Measurements from ENCODE around the gene IFRD2.
"Not testable (repeated sequence)": the region's sequence is repeated elsewhere in the genome, so short reads cannot be mapped to it uniquely, and the experiment has no call there.

Gene IFRD2

DNA sequence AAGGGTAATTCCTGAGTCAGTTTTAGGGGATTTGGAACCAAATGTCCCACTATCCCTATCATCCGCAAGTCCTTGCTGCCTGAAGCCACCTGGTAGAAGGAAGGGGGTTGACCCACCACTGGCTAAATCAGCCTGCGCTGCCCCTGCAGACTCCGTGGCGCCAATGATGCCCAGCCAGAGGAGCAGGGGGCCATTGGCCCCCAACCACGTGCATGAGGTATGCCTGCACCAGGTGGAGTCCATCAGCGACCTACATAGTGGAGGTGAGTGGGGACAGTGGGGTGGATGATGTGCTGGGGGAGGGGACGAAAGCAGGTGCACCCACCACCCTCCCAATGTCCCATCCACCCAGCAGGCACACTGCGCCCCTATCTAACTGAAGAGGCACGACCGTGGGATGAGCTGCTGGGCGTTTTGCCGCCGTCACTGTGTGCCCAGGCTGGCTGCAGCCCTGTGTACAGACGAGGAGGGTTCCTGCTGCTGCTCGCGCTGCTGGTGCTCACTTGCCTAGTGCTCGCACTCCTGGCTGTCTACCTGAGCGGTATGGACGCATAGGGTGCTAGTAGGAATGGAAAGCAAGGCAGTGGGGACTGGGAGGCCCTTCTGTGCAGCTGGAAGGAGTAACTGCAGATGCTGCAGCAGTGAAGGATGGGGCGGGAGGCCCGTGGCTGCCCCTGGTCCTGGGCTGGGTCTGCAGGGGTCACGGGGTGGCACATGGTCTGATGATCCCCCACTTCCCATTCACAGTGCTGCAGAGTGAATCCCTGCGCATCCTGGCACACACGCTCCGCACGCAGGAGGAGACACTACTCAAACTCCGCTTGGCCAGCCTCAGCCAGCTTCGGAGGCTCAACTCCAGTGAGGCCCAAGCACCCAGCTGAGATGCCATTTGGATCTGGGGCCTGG is 5.7 kb downstream of the IFRD2 start:
- peak; percentile 29 for DNase-seq (ENCODE audit: low spot score)

DNA sequence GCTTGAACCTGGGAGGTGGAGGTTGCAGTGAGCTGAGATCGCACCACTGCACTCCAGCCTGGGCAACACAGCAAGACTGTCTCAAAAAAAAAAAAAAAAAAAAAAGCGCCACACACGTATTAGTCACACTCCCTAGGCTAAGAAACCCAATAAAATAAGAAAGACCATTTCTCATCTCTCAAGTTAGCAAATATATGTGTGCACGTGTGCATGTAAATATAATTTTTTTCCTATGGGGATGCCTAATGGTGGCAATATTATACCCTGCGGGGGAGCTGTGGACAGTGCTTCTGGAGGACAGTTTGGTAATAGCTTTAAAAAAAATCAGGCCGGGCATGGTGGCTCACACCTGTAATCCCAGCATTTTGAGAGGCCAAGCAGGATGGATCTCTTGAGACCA is 8.1 kb downstream of the IFRD2 start:
- not testable (repeated sequence) for DNase-seq (ENCODE audit: low spot score)

DNA sequence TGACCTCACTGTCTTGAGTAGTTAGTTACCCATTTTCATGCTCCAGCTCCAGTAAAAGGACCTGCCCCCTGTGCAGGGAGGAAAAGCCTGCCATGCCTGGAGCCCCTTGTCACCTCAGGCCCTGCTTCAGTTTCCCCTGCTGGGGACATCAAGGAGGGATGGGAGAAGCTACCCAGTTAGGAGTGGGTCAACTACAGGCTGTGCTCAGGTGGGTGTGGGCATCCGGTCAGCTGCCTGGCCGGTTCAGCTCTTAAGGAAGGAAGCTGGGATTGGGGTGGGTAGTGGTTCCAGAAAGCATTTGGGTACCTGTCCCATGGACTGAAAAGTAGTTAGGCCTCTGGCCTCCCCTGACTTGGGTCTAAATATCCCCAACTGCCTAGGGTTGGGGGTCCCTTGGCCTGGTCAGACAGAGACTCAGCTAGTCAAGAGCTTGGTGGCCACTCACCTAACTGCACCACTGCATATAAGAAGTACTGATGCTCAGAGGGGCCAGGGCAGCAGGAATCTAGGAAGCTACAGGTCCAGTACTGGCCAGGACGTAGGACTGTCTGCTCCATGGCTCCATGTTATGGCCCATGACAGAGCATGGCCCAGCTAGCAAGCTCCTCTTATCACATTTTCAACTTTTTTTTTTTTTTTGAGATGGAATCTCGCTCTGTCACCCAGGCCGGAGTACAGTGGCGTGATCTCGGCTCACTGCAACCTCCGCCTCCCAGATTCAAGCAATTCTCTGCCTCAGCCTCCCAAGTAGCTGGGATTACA is 12.8 kb downstream of the IFRD2 start:
- DNase-seq (ENCODE audit: low spot score): no peak

DNA sequence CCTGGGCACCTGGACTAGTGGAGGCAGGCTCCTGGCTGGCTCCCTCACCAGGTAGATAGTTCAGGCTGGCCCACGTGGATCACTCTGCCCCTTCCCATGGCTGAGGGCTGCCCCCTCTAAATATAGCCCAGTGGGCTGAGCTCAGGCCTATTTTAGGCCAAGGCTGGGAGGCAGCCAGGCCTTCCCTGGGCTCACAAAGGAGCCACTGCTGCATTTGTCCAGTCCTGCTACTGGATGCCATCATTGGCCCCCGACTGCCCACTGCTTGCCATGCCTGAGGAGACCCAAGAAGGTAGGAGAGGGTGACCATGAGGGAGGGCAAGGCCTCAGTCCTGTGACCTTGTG is 13.4 kb downstream of the IFRD2 start, which contains the start of gene LSMEM2:
Gene LSMEM2, plus strand, starts transcription at position 208 of the 345 bp plus-strand sequence. Its CDS starts 27 bp downstream, at position 235.
- no peak for DNase-seq (ENCODE audit: low spot score)

DNA sequence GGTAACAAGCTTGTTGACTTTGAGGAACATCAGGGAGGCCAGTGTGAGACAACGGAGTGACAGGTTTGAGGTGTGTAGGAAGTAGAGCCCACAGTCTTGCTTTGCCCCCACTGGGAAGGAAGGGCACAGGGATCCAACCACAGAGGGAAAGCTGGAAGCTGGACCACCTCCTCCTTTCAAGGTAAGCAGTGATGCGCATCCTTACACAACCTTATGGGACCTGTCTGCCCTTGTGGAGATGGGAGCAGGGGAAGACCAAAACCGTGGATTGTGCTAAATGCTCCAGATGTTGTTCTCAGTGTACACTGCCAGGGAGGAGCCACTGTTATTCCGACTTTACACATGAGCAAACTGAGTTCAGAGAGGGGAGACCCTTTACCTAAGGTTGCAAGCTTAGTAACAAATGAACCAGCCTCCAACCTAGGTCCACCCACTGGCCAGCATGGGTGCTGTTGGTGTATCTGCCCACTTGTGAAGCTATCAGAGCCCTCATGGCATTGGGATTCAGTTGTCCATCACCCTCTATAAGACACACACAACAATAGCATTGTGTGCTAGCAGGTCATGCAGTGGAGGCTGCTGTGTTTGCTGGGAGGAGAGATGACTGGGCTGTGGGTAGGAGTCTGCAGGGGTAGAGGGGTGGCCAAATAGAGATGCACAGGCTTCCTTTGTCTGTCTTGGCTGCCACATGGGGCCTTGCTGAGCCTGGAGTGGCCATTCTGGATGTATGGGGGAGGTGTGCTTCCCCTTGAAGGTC is 13.9 kb downstream of the IFRD2 start:
- no peak for DNase-seq (ENCODE audit: low spot score)

DNA sequence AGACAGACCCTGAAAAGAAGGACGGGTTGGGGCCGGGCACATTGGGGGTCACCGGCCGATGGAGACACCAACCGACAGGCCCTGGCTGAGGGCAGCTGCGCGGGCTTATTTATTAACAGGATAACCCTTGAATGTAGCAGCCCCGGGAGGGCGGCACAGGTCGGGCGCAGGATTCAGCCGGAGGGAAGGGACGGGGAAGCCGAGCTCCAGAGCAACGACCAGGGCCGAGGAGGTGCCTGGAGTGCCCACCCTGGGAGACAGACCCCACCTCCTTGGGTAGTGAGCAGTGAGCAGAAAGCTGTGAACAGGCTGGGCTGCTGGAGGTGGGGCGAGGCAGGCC is 15.5 kb downstream of the IFRD2 start:
- DNase-seq (ENCODE audit: low spot score): no peak

DNA sequence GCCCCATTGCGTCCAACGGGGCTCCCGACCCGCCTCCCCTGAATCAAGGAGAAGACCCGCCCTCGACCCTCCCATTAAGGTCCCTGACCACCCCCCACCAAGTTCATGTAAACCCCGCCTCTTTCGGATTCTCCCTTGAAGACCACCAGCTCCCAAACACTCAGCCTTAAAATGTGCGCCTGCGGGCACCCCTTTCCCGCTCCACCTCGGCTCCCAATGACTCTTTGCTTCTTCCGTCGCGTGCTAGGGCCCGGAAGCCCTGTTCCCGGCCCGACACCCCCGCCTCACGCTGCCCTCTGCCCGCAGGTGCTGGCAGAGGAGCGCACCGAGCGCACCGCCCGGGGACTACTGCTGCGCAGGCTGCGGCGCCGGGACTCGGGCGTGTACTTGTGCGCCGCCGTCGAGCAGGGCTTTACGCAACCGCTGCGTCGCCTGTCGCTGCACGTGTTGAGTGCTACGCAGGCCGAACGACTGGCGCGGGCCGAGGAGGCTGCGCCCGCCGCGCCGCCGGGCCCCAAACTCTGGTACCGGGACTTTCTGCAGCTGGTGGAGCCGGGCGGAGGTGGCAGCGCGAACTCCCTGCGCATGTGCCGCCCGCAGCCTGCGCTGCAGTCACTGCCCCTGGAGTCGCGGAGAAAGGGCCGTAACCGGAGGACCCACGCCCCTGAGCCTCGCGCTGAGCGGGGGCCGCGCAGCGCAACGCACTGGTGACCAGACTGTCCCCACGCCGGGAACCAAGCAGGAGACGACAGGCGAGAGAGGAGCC is 16.1 kb downstream of the IFRD2 start:
- DNase-seq (ENCODE audit: low spot score): no peak

DNA sequence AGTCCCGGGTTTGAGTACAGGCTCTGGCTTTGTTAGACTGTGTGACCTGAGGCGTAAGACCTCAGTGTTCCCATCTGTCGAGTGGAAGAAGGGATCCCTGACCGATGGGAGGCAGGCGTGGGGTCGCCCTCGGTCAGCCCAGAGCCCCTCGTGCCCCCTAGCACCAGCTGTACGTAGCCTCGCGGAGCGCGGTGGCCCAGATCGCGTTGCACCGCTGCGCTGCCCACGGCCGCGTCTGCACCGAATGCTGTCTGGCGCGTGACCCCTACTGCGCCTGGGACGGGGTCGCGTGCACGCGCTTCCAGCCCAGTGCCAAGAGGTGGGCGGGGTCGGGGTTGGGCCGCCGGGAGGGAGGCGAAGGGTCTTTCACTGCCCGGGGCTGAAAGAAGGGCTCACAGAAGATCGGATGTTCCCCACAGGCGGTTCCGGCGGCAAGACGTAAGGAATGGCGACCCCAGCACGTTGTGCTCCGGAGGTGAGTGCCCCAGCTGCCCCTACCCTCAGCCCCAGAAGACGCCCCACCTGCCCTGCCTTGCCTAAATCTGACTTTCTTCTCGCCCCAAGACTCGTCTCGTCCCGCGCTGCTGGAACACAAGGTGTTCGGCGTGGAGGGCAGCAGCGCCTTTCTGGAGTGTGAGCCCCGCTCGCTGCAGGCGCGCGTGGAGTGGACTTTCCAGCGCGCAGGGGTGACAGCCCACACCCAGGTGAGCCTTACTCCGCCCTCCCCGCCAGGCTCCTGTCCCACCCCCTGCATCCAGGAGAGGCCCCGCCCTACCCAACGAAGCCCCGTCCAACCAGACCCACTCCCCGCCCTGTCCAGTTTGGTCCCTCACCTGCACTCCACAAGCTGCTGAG is 16.9 kb downstream of the IFRD2 start:
- no peak for DNase-seq (ENCODE audit: low spot score)

DNA sequence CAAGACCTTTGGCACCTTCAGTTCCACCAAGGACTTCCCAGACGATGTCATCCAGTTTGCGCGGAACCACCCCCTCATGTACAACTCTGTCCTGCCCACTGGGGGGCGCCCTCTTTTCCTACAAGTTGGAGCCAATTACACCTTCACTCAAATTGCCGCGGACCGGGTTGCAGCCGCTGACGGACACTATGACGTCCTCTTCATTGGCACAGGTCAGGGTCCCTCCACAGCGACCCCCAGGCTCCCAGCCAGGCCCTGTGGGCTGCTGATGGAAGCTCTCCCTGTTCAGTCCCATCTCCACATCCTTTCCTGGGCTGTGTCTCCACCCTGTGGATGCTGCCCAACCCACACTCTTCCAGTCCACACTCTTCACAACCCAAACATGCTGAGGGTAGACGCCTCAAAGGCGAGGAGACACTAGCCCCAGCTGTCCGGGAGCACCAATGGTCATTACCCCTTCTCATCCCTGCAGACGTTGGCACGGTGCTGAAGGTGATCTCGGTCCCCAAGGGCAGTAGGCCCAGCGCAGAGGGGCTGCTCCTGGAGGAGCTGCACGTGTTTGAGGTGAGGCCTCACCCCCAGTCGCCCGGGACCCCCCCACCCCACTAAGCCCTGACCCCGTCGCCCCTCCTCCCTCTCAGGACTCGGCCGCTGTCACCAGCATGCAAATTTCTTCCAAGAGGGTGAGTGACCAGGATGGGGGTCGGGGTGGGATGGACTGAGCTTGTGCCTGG is 17.7 kb downstream of the IFRD2 start:
- peak; percentile 84 for DNase-seq (ENCODE audit: low spot score)

DNA sequence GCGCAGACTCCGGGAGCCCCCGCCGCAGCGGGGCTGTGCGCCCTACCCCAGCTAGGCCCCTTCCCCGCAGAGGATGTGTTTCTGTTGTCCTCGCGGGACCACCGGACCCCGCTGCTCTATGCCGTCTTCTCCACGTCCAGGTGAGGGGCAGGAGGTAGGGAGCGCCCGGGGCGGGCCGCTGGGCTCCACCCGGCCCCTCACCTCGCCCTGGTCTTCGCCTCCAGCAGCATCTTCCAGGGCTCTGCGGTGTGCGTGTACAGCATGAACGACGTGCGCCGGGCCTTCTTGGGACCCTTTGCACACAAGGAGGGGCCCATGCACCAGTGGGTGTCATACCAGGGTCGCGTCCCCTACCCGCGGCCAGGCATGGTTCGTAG is 18.6 kb downstream of the IFRD2 start:
- DNase-seq (ENCODE audit: low spot score): no peak

DNA sequence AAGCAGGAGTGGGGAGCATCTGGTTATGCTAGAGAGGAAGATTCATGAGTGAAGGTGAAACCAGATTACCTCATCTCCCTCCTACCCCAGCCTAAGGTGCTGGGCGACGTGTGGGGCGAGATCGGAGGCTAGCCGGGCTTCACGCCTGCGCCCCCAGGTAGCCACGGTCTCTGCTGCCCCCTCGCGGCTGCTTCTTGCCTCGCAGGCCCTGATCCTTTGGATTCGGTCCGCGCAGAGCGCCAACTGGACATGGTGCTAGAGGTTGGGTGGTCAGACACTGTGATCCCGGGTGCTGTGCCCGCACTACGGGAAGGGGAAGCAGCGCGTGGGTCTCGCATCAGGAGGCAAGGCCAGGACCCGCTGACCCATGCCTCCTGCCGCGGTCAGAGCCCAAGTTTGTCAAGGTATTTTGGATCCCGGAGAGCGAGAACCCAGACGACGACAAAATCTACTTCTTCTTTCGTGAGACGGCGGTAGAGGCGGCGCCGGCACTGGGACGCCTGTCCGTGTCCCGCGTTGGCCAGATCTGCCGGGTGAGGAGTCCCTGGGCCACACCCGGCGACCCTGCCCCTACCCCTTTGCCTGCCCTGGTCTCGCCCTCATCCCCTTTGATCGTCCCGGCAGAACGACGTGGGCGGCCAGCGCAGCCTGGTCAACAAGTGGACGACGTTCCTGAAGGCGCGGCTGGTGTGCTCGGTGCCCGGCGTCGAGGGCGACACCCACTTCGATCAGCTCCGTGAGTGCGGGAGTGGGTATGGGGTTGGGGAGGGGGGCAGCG is 19.1 kb downstream of the IFRD2 start:
- peak; percentile 94 for DNase-seq (ENCODE audit: low spot score)

DNA sequence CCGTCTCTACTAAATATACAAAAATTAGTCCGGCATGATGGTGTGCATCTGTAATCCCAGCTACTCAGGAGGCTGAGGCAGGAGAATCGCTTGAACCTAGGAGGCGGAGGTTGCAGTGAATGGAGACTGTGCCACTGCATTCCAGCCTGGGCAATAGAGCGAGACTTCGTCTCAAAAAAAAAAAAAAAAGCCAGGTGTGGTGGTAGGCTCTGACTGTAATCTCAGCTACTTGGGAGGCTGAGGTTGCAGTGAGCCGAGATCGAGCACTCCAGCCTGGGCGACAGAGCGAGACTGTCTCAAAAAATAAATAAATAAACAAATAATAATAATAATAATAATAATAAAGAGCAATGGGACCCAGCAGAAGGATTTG is 19.7 kb downstream of the IFRD2 start:
- not testable (repeated sequence) for DNase-seq (ENCODE audit: low spot score)

DNA sequence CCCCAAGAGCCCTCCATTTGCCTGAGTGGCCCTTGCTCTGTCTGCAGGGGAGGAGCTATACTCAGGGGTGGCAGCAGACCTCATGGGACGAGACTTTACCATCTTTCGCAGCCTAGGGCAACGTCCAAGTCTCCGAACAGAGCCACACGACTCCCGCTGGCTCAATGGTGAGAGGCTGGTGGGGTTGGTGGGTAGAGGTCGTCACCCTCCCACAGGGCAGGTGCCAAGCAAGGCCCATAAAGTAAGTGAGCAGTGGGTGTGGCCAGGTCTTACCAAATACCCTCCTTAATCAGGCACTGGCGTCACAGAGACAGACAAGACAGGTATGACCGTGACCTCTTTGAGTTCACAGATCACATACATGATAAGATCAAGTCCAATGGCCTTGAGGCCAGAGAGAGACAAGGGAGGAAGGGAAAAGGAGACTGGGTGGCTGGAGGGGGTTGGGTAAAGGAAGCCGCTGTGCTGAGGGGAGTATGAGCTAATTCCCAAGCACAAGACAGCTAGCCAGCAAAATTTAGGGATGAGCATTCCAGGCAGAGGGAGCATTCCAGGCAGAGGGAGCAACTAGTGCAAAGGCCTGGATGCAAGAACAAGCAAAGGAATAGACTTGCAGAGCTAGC is 20.8 kb downstream of the IFRD2 start:
- DNase-seq (ENCODE audit: low spot score): no peak

DNA sequence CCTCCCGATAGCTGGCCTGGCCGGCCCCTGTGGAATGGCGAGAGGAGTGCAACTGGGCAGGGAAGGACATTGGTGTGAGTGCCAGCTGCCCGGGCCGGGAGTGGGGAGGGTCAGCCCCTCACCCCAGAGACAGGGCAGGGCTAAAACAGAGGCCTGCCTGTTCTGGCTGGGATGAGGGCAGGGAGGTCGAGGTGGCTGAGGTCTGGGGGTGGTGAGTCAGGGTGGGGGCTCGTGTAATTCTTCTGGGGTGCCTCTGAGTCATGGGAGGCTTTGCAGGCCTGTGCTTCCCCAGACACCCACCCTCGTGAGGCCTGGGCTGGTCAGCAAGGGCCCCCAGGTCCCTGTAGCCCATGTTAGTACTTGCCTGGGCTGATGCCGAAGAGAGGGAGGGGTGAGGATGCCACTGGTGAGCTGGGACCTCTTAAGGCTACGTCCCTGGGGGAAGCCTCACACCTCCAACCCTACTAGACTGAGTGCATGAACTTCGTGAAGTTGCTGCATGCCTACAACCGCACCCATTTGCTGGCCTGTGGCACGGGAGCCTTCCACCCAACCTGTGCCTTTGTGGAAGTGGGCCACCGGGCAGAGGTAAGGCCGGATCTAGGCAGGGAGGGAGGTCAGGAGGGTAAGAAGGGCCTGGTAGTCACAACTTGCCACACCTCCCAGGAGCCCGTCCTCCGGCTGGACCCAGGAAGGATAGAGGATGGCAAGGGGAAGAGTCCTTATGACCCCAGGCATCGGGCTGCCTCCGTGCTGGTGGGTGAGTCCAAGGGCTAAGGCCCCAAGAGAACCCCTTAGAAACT is 21.6 kb downstream of the IFRD2 start:
- DNase-seq (ENCODE audit: low spot score): no peak

DNA sequence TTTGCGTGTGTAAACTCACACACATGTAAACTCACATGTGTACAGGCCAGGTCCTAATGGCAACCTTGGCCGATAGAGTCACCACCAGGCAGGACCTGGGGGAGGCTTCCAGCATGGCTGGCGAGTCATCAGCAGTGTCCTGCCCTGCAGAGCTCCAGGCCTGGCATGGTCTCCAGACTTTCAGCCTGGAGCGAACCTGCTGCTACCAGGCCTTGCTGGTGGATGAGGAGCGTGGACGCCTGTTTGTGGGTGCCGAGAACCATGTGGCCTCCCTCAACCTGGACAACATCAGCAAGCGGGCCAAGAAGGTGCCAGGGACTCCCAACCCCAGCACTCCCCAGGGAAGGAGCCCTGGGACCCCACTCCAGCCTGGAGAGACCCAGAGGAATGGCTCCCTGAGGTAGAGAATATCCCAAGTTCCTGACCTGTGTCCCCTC is 22.2 kb downstream of the IFRD2 start:
- DNase-seq (ENCODE audit: low spot score): no peak

DNA sequence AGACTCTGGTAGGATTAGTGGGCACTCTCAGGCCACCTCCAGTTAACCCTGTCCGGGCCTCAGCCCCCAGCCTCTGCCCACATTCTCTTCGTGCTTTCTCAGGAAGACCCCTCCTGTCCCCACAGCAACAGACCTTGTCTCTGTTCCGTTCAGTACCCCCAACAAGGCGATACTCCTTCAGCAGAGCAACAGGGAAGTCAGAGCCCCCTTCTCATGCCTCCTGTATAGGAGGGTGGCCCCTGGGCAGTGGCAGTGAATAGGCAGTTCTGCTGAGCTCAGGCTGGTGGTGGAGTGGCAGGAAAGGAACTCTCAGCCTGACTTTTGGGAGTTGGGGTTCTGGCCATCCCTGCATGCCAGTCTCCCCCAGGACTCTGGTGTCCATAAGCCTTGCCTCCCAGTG is 22.8 kb downstream of the IFRD2 start:
- DNase-seq (ENCODE audit: low spot score): no peak

DNA sequence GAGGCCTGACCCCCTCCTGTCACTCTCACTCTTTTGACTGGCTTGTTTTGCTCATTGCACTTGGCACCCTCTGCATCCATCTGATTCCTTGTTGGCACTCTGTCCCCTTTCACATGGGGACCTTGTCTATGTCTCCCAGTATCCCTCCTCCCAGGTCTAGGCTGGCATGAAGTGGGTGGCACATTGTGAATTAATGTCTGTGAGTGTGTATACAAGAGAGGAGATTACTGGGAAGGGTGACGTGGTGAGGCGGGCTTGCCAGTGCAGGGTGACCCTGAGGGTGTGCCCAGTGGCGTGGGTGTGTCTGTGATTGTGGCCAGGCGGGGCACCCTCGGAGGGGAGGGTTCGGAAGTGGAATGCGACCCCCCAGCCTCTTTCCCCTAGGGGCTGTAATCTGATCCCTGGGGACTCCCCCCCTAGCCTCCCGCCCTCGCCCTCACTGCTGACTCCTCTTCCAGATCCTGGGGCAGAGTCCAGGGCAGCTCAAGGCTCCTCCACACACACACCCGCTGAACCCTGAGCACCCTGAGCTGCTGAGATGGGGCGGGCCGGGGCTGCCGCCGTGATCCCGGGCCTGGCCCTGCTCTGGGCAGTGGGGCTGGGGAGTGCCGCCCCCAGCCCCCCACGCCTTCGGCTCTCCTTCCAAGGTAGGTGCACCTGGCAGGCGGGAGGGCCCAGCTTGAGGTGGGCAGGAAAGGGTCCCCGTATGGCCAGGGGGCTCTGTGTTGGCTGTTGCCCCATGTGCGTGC is 23.4 kb downstream of the IFRD2 start, which contains the start of gene SEMA3B:
Gene SEMA3B, plus strand, starts transcription at position 445 of the 749 bp plus-strand sequence. Its CDS starts 94 bp downstream, at position 539.
- no peak for DNase-seq (ENCODE audit: low spot score)
